Measurements from ENCODE around the gene C1QA. TPM values are rescaled to one million over a fixed set of nuclear protein-coding genes. Genes with fewer than 3 reads are reported as not detected.

The C1QA gene
- total RNA-seq, 2 experiments from 2014 or later: not detected

- ChIA-PET CTCF (no interaction called here), POLR2A (interaction anchor here (0.6 kb wide), 1 partner anchor 484 kb away, joined by 3 read pairs; no protein-coding TSS in a partner anchor)
These were observed 2.2 kb downstream of the C1QA start for GRCh38 chr1:22638476-22639234.

GRCh38 chr1:22639286-22639685 lies 2.9 kb downstream of the C1QA start:
- POLR2A ChIA-PET: interaction anchor here (0.6 kb wide), 1 partner anchor 484 kb away, joined by 3 read pairs; no protein-coding TSS in a partner anchor
- CTCF ChIA-PET: interaction anchor here (0.7 kb wide), 1 partner anchor 223 kb away, joined by 3 read pairs; no protein-coding TSS in a partner anchor

GRCh38 chr1:22641247-22641646 lies 4.8 kb downstream of the C1QA start:
- ChIA-PET POLR2A (no interaction called here), CTCF (interaction anchor here (0.7 to 2.3 kb wide), 7 partner anchors 21 to 511 kb away, joined by 3 to 9 read pairs (median 3); no protein-coding TSS in a partner anchor)

GRCh38 chr1:22641906-22642636 lies 5.6 kb downstream of the C1QA start:
- POLR2A ChIA-PET: no interaction called here
- CTCF ChIA-PET: interaction anchor here (0.7 to 2.3 kb wide), 10 partner anchors 20 to 513 kb away, joined by 3 to 9 read pairs (median 3); no protein-coding TSS in a partner anchor

- CTCF ChIA-PET: interaction anchor here (0.6 kb wide), 1 partner anchor 449 kb away, joined by 7 read pairs; no protein-coding TSS in a partner anchor
- POLR2A ChIA-PET: no interaction called here
These were observed 7.0 kb downstream of the C1QA start, which contains the start of gene C1QC for GRCh38 chr1:22643381-22643780. Gene C1QC (plus strand): TSS chr1:22643633. CDS start chr1:22644024, 391 bp downstream.

GRCh38 chr1:22643928-22644327 lies 7.5 kb downstream of the C1QA start:
- CTCF ChIA-PET: interaction anchor here (0.6 kb wide), 1 partner anchor 449 kb away, joined by 7 read pairs; no protein-coding TSS in a partner anchor
- POLR2A ChIA-PET: no interaction called here

GRCh38 chr1:22645931-22646330 lies 9.5 kb downstream of the C1QA start:
- POLR2A ChIA-PET: no interaction called here
- CTCF ChIA-PET: interaction anchor here (1.1 kb wide), 1 partner anchor 225 kb away, joined by 6 read pairs; no protein-coding TSS in a partner anchor

GRCh38 chr1:22646384-22646783 lies 10.0 kb downstream of the C1QA start:
- POLR2A ChIA-PET: no interaction called here
- CTCF ChIA-PET: no interaction called here

GRCh38 chr1:22650089-22650693 lies 13.8 kb downstream of the C1QA start:
- CTCF ChIA-PET: interaction anchor here (1.4 kb wide), 1 partner anchor 13 kb away, joined by 3 read pairs; no protein-coding TSS in a partner anchor

GRCh38 chr1:22651941-22652856 lies 15.8 kb downstream of the C1QA start:
- CTCF ChIA-PET: no interaction called here
- POLR2A ChIA-PET: no interaction called here

More at GRCh38 chr1:22650089-22650693, 13.8 kb downstream of the C1QA start:
- POLR2A ChIA-PET: no interaction called here

GRCh38 chr1:22652881-22653316 lies 16.5 kb downstream of the C1QA start, which contains the start of gene C1QB:
Gene C1QB (plus strand): TSS chr1:22653236. CDS start chr1:22659463, 6,227 bp downstream.
- ChIA-PET POLR2A (no interaction called here), CTCF (interaction anchor here (0.6 kb wide), 1 partner anchor 135 kb away, joined by 3 read pairs; no protein-coding TSS in a partner anchor)

- ChIA-PET POLR2A (no interaction called here), CTCF (no interaction called here)
These were observed 18.3 kb downstream of the C1QA start for GRCh38 chr1:22654692-22655091.

- POLR2A ChIA-PET: no interaction called here
- CTCF ChIA-PET: no interaction called here
These were observed 22.1 kb downstream of the C1QA start for GRCh38 chr1:22658385-22659163.

- POLR2A ChIA-PET: no interaction called here
- CTCF ChIA-PET: no interaction called here
These were observed 24.4 kb downstream of the C1QA start for GRCh38 chr1:22660716-22661241.

GRCh38 chr1:22661880-22662279 lies 25.5 kb downstream of the C1QA start:
- ChIA-PET POLR2A (no interaction called here), CTCF (interaction anchor here (1.0 kb wide), 1 partner anchor 20 kb away, joined by 3 read pairs; no protein-coding TSS in a partner anchor)

- ChIA-PET POLR2A (no interaction called here), CTCF (interaction anchor here (1.0 kb wide), 2 partner anchors 11 to 21 kb away, joined by 3 read pairs; no protein-coding TSS in a partner anchor)
These were observed 25.9 kb downstream of the C1QA start for GRCh38 chr1:22662318-22662717.

GRCh38 chr1:22662986-22663408 lies 26.6 kb downstream of the C1QA start:
- POLR2A ChIA-PET: no interaction called here
- CTCF ChIA-PET: interaction anchor here (1.0 kb wide), 2 partner anchors 12 to 21 kb away, joined by 3 read pairs; no protein-coding TSS in a partner anchor

- ChIA-PET POLR2A (no interaction called here), CTCF (no interaction called here)
These were observed 29.3 kb downstream of the C1QA start for GRCh38 chr1:22665752-22666151.
